HCT116 (cell line): ENCODE data around the gene FLNB. TPM values are rescaled to one million over a fixed set of nuclear protein-coding genes. Genes with fewer than 3 reads are reported as not detected.

Experiments used
- ATAC-seq: fragments of 200-7000 bp; cut with Tn5 transposase; 2 replicates; pipeline ENCODE4 v1.9.1; 2020; ENCODE audit warnings: mild to moderate bottlenecking, moderate library complexity
- BruUV-seq: library from RNA; stranded (reverse); fragments of 400-500 nt; replicated peaks from 2 replicates; lab custom pipeline; 2021; lab: Mats Ljungman, UMichigan
- CTCF ChIA-PET: fragments of 300-600 bp; sonication (Branson Sonifier 250); formaldehyde crosslinking; loops from one replicate; lab custom pipeline; 2021; ENCODE audit warnings: antibody characterized with exemption; lab: Charles Lee
- POLR2A ChIA-PET: fragments of 300-600, 350-600 bp; sonication (Branson Sonifier 250); formaldehyde crosslinking; loops from one replicate; lab custom pipeline; 2021; ENCODE audit warnings: antibody characterized with exemption; lab: Charles Lee
- RAD21 ChIA-PET, 2 experiments: fragments of 300-600 bp; sonication (Branson Sonifier 250); formaldehyde crosslinking; loops; one replicate each; lab custom pipeline; 2023; ENCODE audit warnings: low total read pairs in 2 of 2; ENCODE audit not compliant: uncharacterized antibody in 2 of 2, unreplicated experiment in 2 of 2, low non-redundant PET in 1 of 2; lab: Charles Lee
- DNase-seq: peaks from one replicate; pipeline ENCODE4 v3.0.0-alpha.2; 2010; ENCODE audit warnings: low read depth, low spot score
- H2AFZ ChIP-seq: fragments of 200-600 bp; shearing (Covaris generic), sonication (generic); 2 replicates; pipeline ENCODE4 v1.6.1; 2017; ENCODE audit warnings: low read depth, mixed run types, mixed read lengths, antibody characterized with exemption, low read length; ENCODE audit not compliant: poor library complexity, severe bottlenecking
- H3K27ac ChIP-seq: 2 replicates; pipeline ENCODE4 v1.5.1; 2012; ENCODE audit warnings: low read depth, low read length
- H3K27me3 ChIP-seq: fragments of 200-600 bp; sonication (generic); 2 replicates; pipeline ENCODE4 v1.6.1; 2016; ENCODE audit warnings: mixed run types, low read length, mixed read lengths; ENCODE audit not compliant: insufficient read depth
- H3K36me3 ChIP-seq, 2 experiments: fragments of 200-500 bp in 1 of 2; fragments of 200-600 bp in 1 of 2; sonication (Bioruptor generic) in 1 of 2; sonication (generic) in 1 of 2; 2 replicates each; pipeline versions ENCODE4 v1.5.1 to v1.6.1; 2014 to 2016; ENCODE audit warnings: low read length in 2 of 2, inconsistent platforms in 1 of 2, mixed read lengths in 1 of 2, mixed run types in 1 of 2; ENCODE audit not compliant: insufficient read depth in 2 of 2, control insufficient read depth in 1 of 2
- H3K4me1 ChIP-seq, 2 experiments: fragments of 200-600 bp in 1 of 2; sonication (generic) in 1 of 2; 2 replicates each; pipeline versions ENCODE4 v1.5.1 to v1.6.1; 2012 to 2017; ENCODE audit warnings: low read length in 2 of 2, inconsistent platforms in 1 of 2, mild to moderate bottlenecking in 1 of 2, mixed read lengths in 1 of 2, mixed run types in 1 of 2, moderate library complexity in 1 of 2; ENCODE audit not compliant: insufficient read depth in 2 of 2, control insufficient read depth in 1 of 2
- H3K4me2 ChIP-seq: fragments of 200-600 bp; sonication (generic); 2 replicates; pipeline ENCODE4 v1.6.1; 2017; ENCODE audit warnings: mixed run types, low read length, mixed read lengths
- H3K4me3 ChIP-seq, 2 experiments: fragments of 200-600 bp in 1 of 2; sonication (generic) in 1 of 2; replicated peaks in 1 of 2; 2 replicates each; pipeline ENCODE4 v1.5.1; 2011 to 2016; ENCODE audit warnings: low read length in 2 of 2, control low read depth in 1 of 2, low read depth in 1 of 2, mild to moderate bottlenecking in 1 of 2, mixed read lengths in 1 of 2, mixed run types in 1 of 2
- H3K79me2 ChIP-seq: fragments of 200-600 bp; sonication (generic); 2 replicates; pipeline ENCODE4 v1.6.1; 2017; ENCODE audit warnings: mild to moderate bottlenecking, mixed run types, low read length, moderate library complexity, mixed read lengths; ENCODE audit not compliant: insufficient read depth
- H3K9ac ChIP-seq: fragments of 200-600 bp; sonication (generic); 2 replicates; pipeline ENCODE4 v1.6.1; 2016; ENCODE audit warnings: low read length, mixed read lengths
- H3K9me2 ChIP-seq: fragments of 200-600 bp; sonication (generic), shearing (Covaris generic); 2 replicates; pipeline ENCODE4 v1.6.1; 2017; ENCODE audit warnings: mixed run types, mild to moderate bottlenecking, moderate library complexity; ENCODE audit not compliant: insufficient read depth
- H3K9me3 ChIP-seq, 2 experiments: fragments of 200-500 bp in 1 of 2; fragments of 200-600 bp in 1 of 2; sonication (Bioruptor generic) in 1 of 2; sonication (generic) in 1 of 2; 2 replicates each; pipeline ENCODE4 v1.6.1; 2014 to 2017; ENCODE audit warnings: low read length in 2 of 2, mixed read lengths in 2 of 2, inconsistent platforms in 1 of 2, low read depth in 1 of 2, mild to moderate bottlenecking in 1 of 2, mixed run types in 1 of 2, moderate library complexity in 1 of 2; ENCODE audit not compliant: control insufficient read depth in 1 of 2, insufficient read depth in 1 of 2
- H4K20me1 ChIP-seq: fragments of 200-600 bp; sonication (generic), shearing (Covaris generic); 2 replicates; pipeline ENCODE4 v1.6.1; 2017; ENCODE audit warnings: mixed run types, mild to moderate bottlenecking, moderate library complexity; ENCODE audit not compliant: insufficient read depth
- ATF3 ChIP-seq: IDR thresholded peaks from 2 replicates; pipeline ENCODE4 v1.6.1; 2012
- CBX3 ChIP-seq: IDR thresholded peaks from 2 replicates; pipeline ENCODE4 v1.6.1; 2012; ENCODE audit warnings: low read depth
- CEBPB ChIP-seq: IDR thresholded peaks from 2 replicates; pipeline ENCODE4 v1.6.1; 2012; ENCODE audit warnings: low read depth
- CTCF ChIP-seq, 3 experiments: fragments of 200-600 bp in 1 of 3; sonication (generic) in 1 of 3; IDR thresholded peaks in 2 of 3; conservative IDR thresholded peaks in 1 of 3; 2 replicates each; pipeline ENCODE4 v1.5.1; 2012 to 2017; ENCODE audit warnings: low read depth in 2 of 3, low read length in 2 of 3, antibody characterized with exemption in 1 of 3, borderline replicate concordance in 1 of 3, control low read depth in 1 of 3, mild to moderate bottlenecking in 1 of 3, mixed read lengths in 1 of 3, mixed run types in 1 of 3, moderate library complexity in 1 of 3; ENCODE audit not compliant: insufficient read depth in 1 of 3
- ELF1 ChIP-seq: IDR thresholded peaks from 2 replicates; pipeline ENCODE4 v1.6.1; 2012; ENCODE audit warnings: low read depth, borderline replicate concordance
- EZH2 ChIP-seq: fragments of 200-600 bp; sonication (generic); IDR thresholded peaks from 2 replicates; pipeline ENCODE4 v1.6.1; 2017; ENCODE audit warnings: antibody characterized with exemption, mixed run types
- EZH2phosphoT487 ChIP-seq: fragments of 200-600 bp; IDR thresholded peaks from 2 replicates; pipeline ENCODE4 v1.6.1; 2018; ENCODE audit warnings: antibody characterized with exemption, borderline replicate concordance
- JUND ChIP-seq: IDR thresholded peaks from 2 replicates; pipeline ENCODE4 v1.6.1; 2012
- POLR2A ChIP-seq: IDR thresholded peaks from 2 replicates; pipeline ENCODE4 v1.7.0; 2011; ENCODE audit warnings: borderline replicate concordance; ENCODE audit not compliant: insufficient read depth, insufficient read length; ENCODE audit errors: extremely low read depth
- RAD21 ChIP-seq: IDR thresholded peaks from 2 replicates; pipeline ENCODE4 v1.6.1; 2012; ENCODE audit warnings: low read depth, mild to moderate bottlenecking
- SP1 ChIP-seq: IDR thresholded peaks from 2 replicates; pipeline ENCODE4 v1.6.1; 2012; ENCODE audit warnings: low read depth
- SRF ChIP-seq: IDR thresholded peaks from 2 replicates; pipeline ENCODE4 v1.6.1; 2012; ENCODE audit warnings: low read depth
- TCF7L2 ChIP-seq: IDR thresholded peaks from 2 replicates; pipeline ENCODE4 v1.7.0; 2011; ENCODE audit warnings: borderline replicate concordance, inconsistent platforms; ENCODE audit not compliant: insufficient read depth, insufficient read length; ENCODE audit errors: extremely low read depth
- YY1 ChIP-seq: IDR thresholded peaks from 2 replicates; pipeline ENCODE4 v1.6.1; 2011; ENCODE audit warnings: low read length, low read depth, moderate library complexity, mild to moderate bottlenecking; ENCODE audit not compliant: insufficient replicate concordance; ENCODE audit errors: extremely low read depth
- ZBTB33 ChIP-seq: IDR thresholded peaks from 2 replicates; pipeline ENCODE4 v1.6.1; 2011; ENCODE audit warnings: mild to moderate bottlenecking, low read length, moderate library complexity; ENCODE audit not compliant: insufficient replicate concordance; ENCODE audit errors: extremely low read depth
- intact Hi-C: fragments of 100-400 bp; cut with micrococcal nuclease; formaldehyde crosslinking; loops from 2 replicates; pipeline ENCODE4 v1.10.0; 2022
- total RNA-seq: library from RNA; stranded (reverse); gene quantifications from one replicate; pipeline ENCODE4 v1.2.1, GENCODE V29; 2021; ENCODE audit not compliant: unreplicated experiment

Gene FLNB
- total RNA-seq, 1 experiment from 2014 or later, result 116 TPM

DNA sequence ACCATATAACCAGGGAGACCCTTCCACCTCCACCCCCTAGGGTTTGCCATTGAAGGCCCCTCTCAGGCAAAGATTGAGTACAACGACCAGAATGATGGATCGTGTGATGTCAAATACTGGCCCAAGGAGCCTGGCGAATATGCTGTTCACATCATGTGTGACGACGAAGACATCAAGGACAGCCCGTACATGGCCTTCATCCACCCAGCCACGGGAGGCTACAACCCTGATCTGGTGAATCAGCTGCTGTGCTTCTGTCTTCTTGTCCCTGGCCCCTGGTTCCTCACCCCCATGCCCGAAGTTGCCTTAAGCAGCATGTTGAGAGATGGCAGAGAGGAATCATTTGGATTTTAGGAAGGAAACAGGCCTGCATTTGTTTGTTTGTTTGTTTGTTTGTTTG, 98.4 kb downstream of the FLNB start:
- no peak overlapping the region for H3K4me3 ChIP-seq
- H3K9me2 ChIP-seq, result no peaks in the 10 kb centered on the region
- ChIA-PET POLR2A (no interaction called here), CTCF (no interaction called here), RAD21 (no interaction called here)
- ATAC-seq, result no peak
- H3K79me2 ChIP-seq, result no peaks in the 10 kb centered on the region
- H3K4me2 ChIP-seq, result no peak overlapping the region
- H4K20me1 ChIP-seq, result no peaks in the 10 kb centered on the region
- H3K27me3 ChIP-seq, result no peaks in the 10 kb centered on the region
- intact Hi-C loops, result no loop called here
- H3K4me1 ChIP-seq, result peaks cover 5 to 7% of the 10 kb centered on the region in 2 experiments; a peak in 2 of 4 replicates
- BruUV-seq, result no TSS peak
- no peak overlapping the region for H2AFZ ChIP-seq
- no peaks in the 10 kb centered on the region for H3K9me3 ChIP-seq
- no peak overlapping the region for H3K9ac ChIP-seq
- H3K36me3 ChIP-seq, result peaks cover 21 to 30% of the 10 kb centered on the region in 2 experiments; a peak in 3 of 4 replicates
- H3K27ac ChIP-seq, result no peak overlapping the region
- no peak for DNase-seq
- no peak for TF ChIP-seq ATF3

- Histone ChIP-seq H3K36me3 (peaks cover 23 to 28% of the 10 kb centered on the region in 2 experiments; a peak in 3 of 4 replicates), H3K4me1 (peaks cover 7 to 9% of the 10 kb centered on the region in 2 experiments; a peak in 2 of 4 replicates), H3K4me2 (no peak overlapping the region), H3K9me3 (no peaks in the 10 kb centered on the region), H3K27me3 (no peaks in the 10 kb centered on the region), H3K9me2 (no peaks in the 10 kb centered on the region), H3K4me3 (no peak overlapping the region), H3K9ac (no peak overlapping the region), H2AFZ (no peak overlapping the region), H3K27ac (no peak overlapping the region), H3K79me2 (no peaks in the 10 kb centered on the region), H4K20me1 (no peaks in the 10 kb centered on the region)
- RAD21 ChIA-PET, result no interaction called here
- ATAC-seq (no peak), DNase-seq (no peak)
- intact Hi-C loops, result no loop called here
- no TSS peak for BruUV-seq
- CTCF ChIA-PET, result no interaction called here
- TF ChIP-seq ZBTB33, result no peak
- TF ChIP-seq CTCF (IDR thresholded peaks at IDR 0.05 in 2 of 3, conservative IDR thresholded peaks at IDR 0.05 in 1 of 3; ENCODE audit: borderline replicate concordance in 1 of 3, insufficient read depth in 1 of 3, low read depth in 2 of 3, low read length in 2 of 3), result no peak
- no peak for TF ChIP-seq RAD21
- TF ChIP-seq ELF1, result no peak
- TF ChIP-seq YY1, result no peak
- no peak for TF ChIP-seq CEBPB
- TF ChIP-seq POLR2A, result no peak
- TF ChIP-seq EZH2phosphoT487, result no peak
- no peak for TF ChIP-seq SP1
- TF ChIP-seq CBX3, result no peak
- TF ChIP-seq SRF, result no peak
- TF ChIP-seq TCF7L2, result no peak
- no peak for TF ChIP-seq EZH2
- TF ChIP-seq JUND, result no peak
- POLR2A ChIA-PET, result no interaction called here
Measured at GRCh38 chr3:58107597-58107996, 99.4 kb downstream of the FLNB start.
